ENCODE data around the gene DSP.

- no peak for TF ChIP-seq POLR2A (IDR thresholded peaks at IDR 0.05)
- no peak for TF ChIP-seq CTCF (IDR thresholded peaks at IDR 0.05)
Measured at GRCh38 chr6:7594579-7595125, 53.2 kb downstream of the DSP start.
